Glutamatergic neuron (in vitro differentiated cells): Measurements from ENCODE around the gene ADGRL3. TPM values are rescaled to one million over a fixed set of nuclear protein-coding genes. Genes with fewer than 3 reads are reported as not detected.
A peak's percentile ranks its signal among the peaks of the same experiment; 100 is the strongest.

ENCODE experiments used
- DNase-seq: peaks from one replicate; pipeline ENCODE4 v3.0.0; 2022
- H3K27ac Mint-ChIP-seq: one replicate; pipeline ENCODE4 v1.8.0; 2020; ENCODE audit warnings: mild to moderate bottlenecking, mixed read lengths, inconsistent platforms; ENCODE audit not compliant: unreplicated experiment
- H3K27me3 Mint-ChIP-seq: one replicate; pipeline ENCODE4 v1.8.0; 2020; ENCODE audit warnings: mild to moderate bottlenecking, moderate library complexity, mixed read lengths, inconsistent platforms; ENCODE audit not compliant: unreplicated experiment
- H3K36me3 Mint-ChIP-seq: one replicate; pipeline ENCODE4 v1.8.0; 2020; ENCODE audit warnings: mild to moderate bottlenecking, mixed read lengths, inconsistent platforms; ENCODE audit not compliant: unreplicated experiment
- H3K4me1 Mint-ChIP-seq: one replicate; pipeline ENCODE4 v1.8.0; 2020; ENCODE audit warnings: mild to moderate bottlenecking, low read depth, mixed read lengths, inconsistent platforms; ENCODE audit not compliant: unreplicated experiment
- H3K4me3 Mint-ChIP-seq: one replicate; pipeline ENCODE4 v1.8.0; 2020; ENCODE audit warnings: mild to moderate bottlenecking, mixed read lengths, inconsistent platforms; ENCODE audit not compliant: unreplicated experiment
- H3K9me3 Mint-ChIP-seq: one replicate; pipeline ENCODE4 v1.8.0; 2020; ENCODE audit warnings: mild to moderate bottlenecking, moderate library complexity, mixed read lengths, inconsistent platforms; ENCODE audit not compliant: unreplicated experiment
- CTCF ChIP-seq: fragments of 200-600 bp; sonication (generic); IDR thresholded peaks from one replicate; pipeline ENCODE4 v1.5.0; 2021; ENCODE audit not compliant: partially characterized antibody, unreplicated experiment
- total RNA-seq: library from RNA; stranded (reverse); fragmentation: NEBNext Ultra II Directional; extraction: Animal tissue kit (Norgen Biotek cat#: 25700); gene quantifications from one replicate; pipeline ENCODE4 v1.2.1, GENCODE V29; 2021; ENCODE audit not compliant: unreplicated experiment

The ADGRL3 gene
- total RNA-seq, 1 donor from 2014 or later, result 193 TPM

- H3K4me1 Mint-ChIP-seq, result peaks cover 7% of the 10 kb centered on the region
- TF ChIP-seq CTCF, result no peak
- H3K9me3 Mint-ChIP-seq, result no peaks in the 10 kb centered on the region
- DNase-seq, result no peak
- no peaks in the 10 kb centered on the region for H3K27me3 Mint-ChIP-seq
- H3K36me3 Mint-ChIP-seq, result no peaks in the 10 kb centered on the region
- peak overlapping the region; percentile 65 for H3K27ac Mint-ChIP-seq
- H3K4me3 Mint-ChIP-seq, result no peak overlapping the region
Observed at GRCh38 chr4:61918987-61919386, 718.9 kb downstream of the ADGRL3 start.

GRCh38 chr4:61919561-61919960, 719.4 kb downstream of the ADGRL3 start:
- Mint-ChIP-seq H3K4me1 (peaks cover 7% of the 10 kb centered on the region), H3K27ac (peak overlapping the region; percentile 65), H3K27me3 (no peaks in the 10 kb centered on the region), H3K36me3 (no peaks in the 10 kb centered on the region), H3K4me3 (no peak overlapping the region), H3K9me3 (no peaks in the 10 kb centered on the region)
- DNase-seq, result no peak
- no peak for TF ChIP-seq CTCF

GRCh38 chr4:61921920-61922319, 721.8 kb downstream of the ADGRL3 start:
- H3K27me3 Mint-ChIP-seq, result no peaks in the 10 kb centered on the region
- no peaks in the 10 kb centered on the region for H3K36me3 Mint-ChIP-seq
- no peak overlapping the region for H3K27ac Mint-ChIP-seq
- peaks cover 7% of the 10 kb centered on the region for H3K4me1 Mint-ChIP-seq
- no peak overlapping the region for H3K4me3 Mint-ChIP-seq
- no peak for TF ChIP-seq CTCF
- no peak for DNase-seq
- no peaks in the 10 kb centered on the region for H3K9me3 Mint-ChIP-seq

GRCh38 chr4:61922766-61923165, 722.6 kb downstream of the ADGRL3 start:
- Mint-ChIP-seq H3K27ac (no peak overlapping the region), H3K4me1 (peaks cover 7% of the 10 kb centered on the region), H3K36me3 (no peaks in the 10 kb centered on the region), H3K9me3 (no peaks in the 10 kb centered on the region), H3K27me3 (no peaks in the 10 kb centered on the region), H3K4me3 (no peak overlapping the region)
- no peak for DNase-seq
- no peak for TF ChIP-seq CTCF

GRCh38 chr4:61923179-61923578, 723.1 kb downstream of the ADGRL3 start:
- no peaks in the 10 kb centered on the region for H3K9me3 Mint-ChIP-seq
- H3K36me3 Mint-ChIP-seq, result no peaks in the 10 kb centered on the region
- H3K27me3 Mint-ChIP-seq, result no peaks in the 10 kb centered on the region
- H3K4me1 Mint-ChIP-seq, result peaks cover 7% of the 10 kb centered on the region
- no peak overlapping the region for H3K4me3 Mint-ChIP-seq
- no peak for DNase-seq
- TF ChIP-seq CTCF, result no peak
- H3K27ac Mint-ChIP-seq, result no peak overlapping the region
